Panc1 (cell line): ENCODE measurements around the gene KCNAB1. TPM values are rescaled to one million over a fixed set of nuclear protein-coding genes. Genes with fewer than 3 reads are reported as not detected.
A peak's percentile ranks its signal among the peaks of the same experiment; 100 is the strongest.

Source experiments
- ATAC-seq: fragments of 200-7000 bp; cut with Tn5 transposase; 2 replicates; pipeline ENCODE4 v1.9.1; 2020; ENCODE audit warnings: mild to moderate bottlenecking, moderate library complexity
- BruUV-seq: library from RNA; stranded (reverse); fragments of 400-500 nt; replicated peaks from 2 replicates; lab custom pipeline; 2021; lab: Mats Ljungman, UMichigan
- CTCF ChIA-PET: fragments of 300-600 bp; sonication (Branson Sonifier 250); formaldehyde crosslinking; loops from one replicate; lab custom pipeline; 2022; ENCODE audit warnings: antibody characterized with exemption; lab: Charles Lee
- POLR2A ChIA-PET: fragments of 300-600 bp; sonication (Branson Sonifier 250); formaldehyde crosslinking; loops from one replicate; lab custom pipeline; 2022; ENCODE audit warnings: antibody characterized with exemption; lab: Charles Lee
- DNase-seq: peaks from one replicate; pipeline ENCODE4 v3.0.0-alpha.2; 2010; ENCODE audit warnings: low read depth, low spot score
- H3K27ac ChIP-seq: 2 replicates; pipeline ENCODE4 v1.5.1; 2011; ENCODE audit warnings: mild to moderate bottlenecking, low read length, inconsistent platforms
- H3K27me3 ChIP-seq: fragments of 200-500 bp; sonication (Bioruptor generic); 2 replicates; pipeline ENCODE4 v1.6.0; 2014; ENCODE audit warnings: low read length, inconsistent platforms; ENCODE audit not compliant: control insufficient read depth, insufficient read depth
- H3K36me3 ChIP-seq: fragments of 200-500 bp; sonication (Bioruptor generic); 2 replicates; pipeline ENCODE4 v1.5.1; 2014; ENCODE audit warnings: inconsistent platforms, mild to moderate bottlenecking, low read length, moderate library complexity; ENCODE audit not compliant: control insufficient read depth, insufficient read depth
- H3K4me1 ChIP-seq: 2 replicates; pipeline ENCODE4 v1.5.1; 2011; ENCODE audit warnings: inconsistent platforms, mild to moderate bottlenecking, low read length, moderate library complexity; ENCODE audit not compliant: control insufficient read depth, insufficient read depth
- H3K4me3 ChIP-seq, 2 experiments: 2 replicates each; pipeline ENCODE4 v1.5.1; 2011 to 2012; ENCODE audit warnings: low read depth in 2 of 2, low read length in 2 of 2, mild to moderate bottlenecking in 2 of 2, inconsistent platforms in 1 of 2, moderate library complexity in 1 of 2
- H3K9me3 ChIP-seq: fragments of 200-500 bp; sonication (Bioruptor generic); 2 replicates; pipeline ENCODE4 v1.5.1; 2014; ENCODE audit warnings: low read depth, mild to moderate bottlenecking, inconsistent platforms, low read length, moderate library complexity; ENCODE audit not compliant: control insufficient read depth, insufficient read depth
- CTCF ChIP-seq: fragments of 450-650 bp; IDR thresholded peaks from 2 replicates; pipeline ENCODE4 v1.5.1; 2017; ENCODE audit warnings: mild to moderate bottlenecking
- POLR2AphosphoS5 ChIP-seq: IDR thresholded peaks from 2 replicates; pipeline ENCODE4 v1.6.1; 2012; ENCODE audit warnings: mild to moderate bottlenecking, low read depth, low read length, moderate library complexity
- REST ChIP-seq, 2 experiments: IDR thresholded peaks; 2 replicates each; pipeline ENCODE4 v1.6.1; 2011 to 2012; ENCODE audit warnings: low read depth in 2 of 2, control low read depth in 1 of 2, low read length in 1 of 2, mild to moderate bottlenecking in 1 of 2, moderate library complexity in 1 of 2; ENCODE audit not compliant: insufficient read depth in 1 of 2
- SIN3A ChIP-seq: IDR thresholded peaks from 2 replicates; pipeline ENCODE4 v1.6.1; 2012; ENCODE audit warnings: low read depth, mild to moderate bottlenecking, low read length, moderate library complexity, borderline replicate concordance; ENCODE audit not compliant: insufficient read depth
- TCF7L2 ChIP-seq: IDR thresholded peaks from 2 replicates; pipeline ENCODE4 v1.6.1; 2011; ENCODE audit warnings: mild to moderate bottlenecking, low read depth, low read length, inconsistent platforms
- in situ Hi-C: cut with HindIII; loops from 2 replicates; pipeline ENCODE4 v1.10.0; 2016; ENCODE audit warnings: low sequenced_read_pairs, low pct_unique_long_range_greater_than_20kb
- intact Hi-C: fragments of 100-400 bp; cut with micrococcal nuclease; formaldehyde crosslinking; loops from one replicate; pipeline ENCODE4 v1.10.0; 2022; ENCODE audit not compliant: unreplicated experiment
- total RNA-seq: library from RNA; stranded (reverse); gene quantifications from one replicate; pipeline ENCODE4 v1.2.1, GENCODE V29; 2021; ENCODE audit not compliant: unreplicated experiment

KCNAB1 gene
- total RNA-seq, 1 experiment from 2014 or later: not detected

- ChIA-PET CTCF (interaction anchor here (0.7 to 2.8 kb wide), 5 partner anchors 25 to 359 kb away, joined by 3 to 9 read pairs (median 3); no protein-coding TSS in a partner anchor), POLR2A (interaction anchor here (0.6 kb wide), 1 partner anchor 414 kb away, joined by 4 read pairs; no protein-coding TSS in a partner anchor)
- Histone ChIP-seq H3K4me1 (no peaks in the 10 kb centered on the region), H3K27ac (no peak overlapping the region), H3K4me3 (no peak overlapping the region), H3K9me3 (no peaks in the 10 kb centered on the region), H3K36me3 (no peaks in the 10 kb centered on the region), H3K27me3 (peaks cover 3% of the 10 kb centered on the region; the same call in 1 of the 2 replicates)
- ATAC-seq (peak; percentile 88), DNase-seq (peak; percentile 30)
- TF ChIP-seq SIN3A (no peak), CTCF (peak; percentile 72), REST (IDR thresholded peaks at IDR 0.05; ENCODE audit: insufficient read depth in 1 of 2, low read depth in 2 of 2, low read length in 1 of 2) (no peak), POLR2AphosphoS5 (no peak), TCF7L2 (no peak)
- in situ Hi-C loops: no loop called here
- no TSS peak for BruUV-seq
- intact Hi-C loops: loop anchor here (1.0 to 10.0 kb wide), 3 partner anchors 337 to 515 kb away; no protein-coding TSS in a partner anchor
Observed at GRCh38 chr3:156509189-156510174, 389.1 kb downstream of the KCNAB1 start.

- POLR2A ChIA-PET: no interaction called here
Observed at GRCh38 chr3:156511987-156512677, 391.8 kb downstream of the KCNAB1 start.

More at GRCh38 chr3:156511987-156512677, 391.8 kb downstream of the KCNAB1 start:
- no peaks in the 10 kb centered on the region for H3K4me1 ChIP-seq
- no TSS peak for BruUV-seq
- H3K27ac ChIP-seq: no peak overlapping the region
- H3K36me3 ChIP-seq: no peaks in the 10 kb centered on the region
- H3K27me3 ChIP-seq: no peaks in the 10 kb centered on the region; the same call in 1 of the 2 replicates
- H3K9me3 ChIP-seq: no peaks in the 10 kb centered on the region
- in situ Hi-C loops (no loop called here), intact Hi-C loops (no loop called here)
- H3K4me3 ChIP-seq: no peak overlapping the region
- CTCF ChIA-PET: no interaction called here
- ATAC-seq (no peak), DNase-seq (no peak)
- no peak for TF ChIP-seq TCF7L2
- TF ChIP-seq REST (IDR thresholded peaks at IDR 0.05; ENCODE audit: insufficient read depth in 1 of 2, low read depth in 2 of 2, low read length in 1 of 2): no peak
- TF ChIP-seq SIN3A: no peak
- TF ChIP-seq CTCF: no peak
- TF ChIP-seq POLR2AphosphoS5: no peak
